ENCODE results near the gene ACADVL.
A peak's percentile ranks its signal among the peaks of the same experiment; 100 is the strongest.

The ACADVL gene

GRCh38 chr17:7251661-7252175, 32.0 kb downstream of the ACADVL start, which contains the start of gene CTDNEP1:
Gene CTDNEP1, minus strand, starts transcription at chr17:7251734. Its CDS starts 438 bp downstream, at chr17:7251296.
- Histone ChIP-seq H3K9ac (ENCODE audit: low read depth, low read length, poor library complexity) (peak within 1 kb of the TSS; percentile 97), H3K36me3 (replicated peaks in 1 of 2; ENCODE audit: control insufficient read depth in 2 of 2, insufficient read depth in 2 of 2, low read length in 2 of 2) (peaks cover 14 to 52% of the 10 kb centered on the region in 2 donors), H3K9me3 (replicated peaks in 1 of 2; ENCODE audit: control insufficient read depth in 2 of 2, insufficient read depth in 1 of 2, low read depth in 1 of 2, low read length in 2 of 2) (no peaks in the 10 kb centered on the region), H3K14ac (ENCODE audit: low read length) (no peak within 1 kb of the TSS), H2AFZ (ENCODE audit: low read length) (peak within 1 kb of the TSS; percentile 90), H4K91ac (ENCODE audit: low read depth, low read length, poor library complexity) (no peak within 1 kb of the TSS), H3K79me1 (ENCODE audit: low read depth, low read length) (peaks cover 17% of the 10 kb centered on the region), H3K4me1 (ENCODE audit: control insufficient read depth in 2 of 2, insufficient read depth in 1 of 2, low read depth in 1 of 2, low read length in 2 of 2) (peaks cover 11 to 13% of the 10 kb centered on the region in 2 donors), H3K27me3 (ENCODE audit: control insufficient read depth in 3 of 3, insufficient read depth in 3 of 3, low read depth in 1 of 3, low read length in 3 of 3) (no peaks in the 10 kb centered on the region), H3K4me3 (ENCODE audit: low read length in 2 of 2) (peak within 1 kb of the TSS; percentile 64 to 85), H4K8ac (ENCODE audit: low read depth, low read length) (no peak within 1 kb of the TSS), H2AK5ac (ENCODE audit: low read depth, low read length) (peak within 1 kb of the TSS; percentile 4), H2BK5ac (ENCODE audit: low read length) (peak within 1 kb of the TSS; percentile 90), H2BK12ac (ENCODE audit: low read length) (no peak within 1 kb of the TSS), H3K18ac (ENCODE audit: low read length) (peak within 1 kb of the TSS; percentile 99), H2BK120ac (ENCODE audit: low read depth, low read length) (no peak within 1 kb of the TSS), H3K4ac (ENCODE audit: low read length) (no peak within 1 kb of the TSS), H3K4me2 (ENCODE audit: insufficient read depth, low read length, poor library complexity, severe bottlenecking) (peak within 1 kb of the TSS; percentile 92), H3K23ac (ENCODE audit: low read depth, low read length, poor library complexity) (peak within 1 kb of the TSS; percentile 94), H3K27ac (replicated peaks; ENCODE audit: low read length) (peak within 1 kb of the TSS; percentile 99), H2BK15ac (ENCODE audit: low read length) (peak within 1 kb of the TSS; percentile 3)
- no peak for DNase-seq (ENCODE audit: low spot score)
- WGBS, 2 donors (ENCODE audit: extremely low coverage in 2 of 2, insufficient read length in 2 of 2, insufficient replicate concordance in 1 of 2), result no CpG with 5 or more reads among the region's 41 CpGs

- Histone ChIP-seq H2BK15ac (ENCODE audit: low read length) (peak within 1 kb of the TSS; percentile 3), H3K18ac (ENCODE audit: low read length) (peak within 1 kb of the TSS; percentile 99), H4K8ac (ENCODE audit: low read depth, low read length) (no peak within 1 kb of the TSS), H3K36me3 (replicated peaks in 1 of 2; ENCODE audit: control insufficient read depth in 2 of 2, insufficient read depth in 2 of 2, low read length in 2 of 2) (peaks cover 13 to 51% of the 10 kb centered on the region in 2 donors), H3K4me1 (ENCODE audit: control insufficient read depth in 2 of 2, insufficient read depth in 1 of 2, low read depth in 1 of 2, low read length in 2 of 2) (peaks cover 11 to 13% of the 10 kb centered on the region in 2 donors), H3K27me3 (ENCODE audit: control insufficient read depth in 3 of 3, insufficient read depth in 3 of 3, low read depth in 1 of 3, low read length in 3 of 3) (no peaks in the 10 kb centered on the region), H2BK5ac (ENCODE audit: low read length) (peak within 1 kb of the TSS; percentile 90), H2BK12ac (ENCODE audit: low read length) (no peak within 1 kb of the TSS), H3K79me1 (ENCODE audit: low read depth, low read length) (peaks cover 16% of the 10 kb centered on the region), H3K9me3 (replicated peaks in 1 of 2; ENCODE audit: control insufficient read depth in 2 of 2, insufficient read depth in 1 of 2, low read depth in 1 of 2, low read length in 2 of 2) (no peaks in the 10 kb centered on the region), H3K9ac (ENCODE audit: low read depth, low read length, poor library complexity) (peak within 1 kb of the TSS; percentile 97), H3K23ac (ENCODE audit: low read depth, low read length, poor library complexity) (peak within 1 kb of the TSS; percentile 94), H3K4me3 (ENCODE audit: low read length in 2 of 2) (peak within 1 kb of the TSS; percentile 64 to 85), H2AFZ (ENCODE audit: low read length) (peak within 1 kb of the TSS; percentile 90), H2AK5ac (ENCODE audit: low read depth, low read length) (peak within 1 kb of the TSS; percentile 4), H3K4me2 (ENCODE audit: insufficient read depth, low read length, poor library complexity, severe bottlenecking) (peak within 1 kb of the TSS; percentile 92), H3K27ac (replicated peaks; ENCODE audit: low read length) (peak within 1 kb of the TSS; percentile 99), H3K14ac (ENCODE audit: low read length) (no peak within 1 kb of the TSS), H4K91ac (ENCODE audit: low read depth, low read length, poor library complexity) (no peak within 1 kb of the TSS), H2BK120ac (ENCODE audit: low read depth, low read length) (no peak within 1 kb of the TSS), H3K4ac (ENCODE audit: low read length) (no peak within 1 kb of the TSS)
- no CpG with 5 or more reads among the region's 55 CpGs for WGBS, 2 donors (ENCODE audit: extremely low coverage in 2 of 2, insufficient read length in 2 of 2, insufficient replicate concordance in 1 of 2)
- peak; percentile 99 for DNase-seq (ENCODE audit: low spot score)
Measured at GRCh38 chr17:7252176-7253043, 32.7 kb downstream of the ACADVL start, which contains the start of gene ELP5. Gene ELP5, plus strand, starts transcription at chr17:7252215. Its CDS starts 336 bp downstream, at chr17:7252551.

GRCh38 chr17:7253082-7253481, 33.3 kb downstream of the ACADVL start:
- Histone ChIP-seq H3K23ac (ENCODE audit: low read depth, low read length, poor library complexity) (no peak overlapping the region), H4K91ac (ENCODE audit: low read depth, low read length, poor library complexity) (no peak overlapping the region), H3K9ac (ENCODE audit: low read depth, low read length, poor library complexity) (no peak overlapping the region), H2AFZ (ENCODE audit: low read length) (no peak overlapping the region), H2BK15ac (ENCODE audit: low read length) (no peak overlapping the region), H2BK120ac (ENCODE audit: low read depth, low read length) (no peak overlapping the region), H3K4me1 (ENCODE audit: control insufficient read depth in 2 of 2, insufficient read depth in 1 of 2, low read depth in 1 of 2, low read length in 2 of 2) (peaks cover 11 to 13% of the 10 kb centered on the region in 2 donors), H3K9me3 (replicated peaks in 1 of 2; ENCODE audit: control insufficient read depth in 2 of 2, insufficient read depth in 1 of 2, low read depth in 1 of 2, low read length in 2 of 2) (no peaks in the 10 kb centered on the region), H3K36me3 (replicated peaks in 1 of 2; ENCODE audit: control insufficient read depth in 2 of 2, insufficient read depth in 2 of 2, low read length in 2 of 2) (peaks cover 14 to 52% of the 10 kb centered on the region in 2 donors), H3K4me2 (ENCODE audit: insufficient read depth, low read length, poor library complexity, severe bottlenecking) (peak overlapping the region; percentile 83), H2BK12ac (ENCODE audit: low read length) (no peak overlapping the region), H3K4ac (ENCODE audit: low read length) (no peak overlapping the region), H3K79me1 (ENCODE audit: low read depth, low read length) (peaks cover 16% of the 10 kb centered on the region), H2AK5ac (ENCODE audit: low read depth, low read length) (no peak overlapping the region), H3K18ac (ENCODE audit: low read length) (no peak overlapping the region), H3K27ac (replicated peaks; ENCODE audit: low read length) (no peak overlapping the region), H2BK5ac (ENCODE audit: low read length) (no peak overlapping the region), H4K8ac (ENCODE audit: low read depth, low read length) (no peak overlapping the region), H3K4me3 (ENCODE audit: low read length in 2 of 2) (peak overlapping the region in 1 of 2 donors; percentile 64), H3K14ac (ENCODE audit: low read length) (no peak overlapping the region), H3K27me3 (ENCODE audit: control insufficient read depth in 3 of 3, insufficient read depth in 3 of 3, low read depth in 1 of 3, low read length in 3 of 3) (no peaks in the 10 kb centered on the region)
- WGBS, 2 donors (ENCODE audit: extremely low coverage in 2 of 2, insufficient read length in 2 of 2, insufficient replicate concordance in 1 of 2), result no CpG with 5 or more reads among the region's 5 CpGs
- no peak for DNase-seq (ENCODE audit: low spot score)

GRCh38 chr17:7254511-7254910, 34.8 kb downstream of the ACADVL start:
- H3K9me3 ChIP-seq (replicated peaks in 1 of 2; ENCODE audit: control insufficient read depth in 2 of 2, insufficient read depth in 1 of 2, low read depth in 1 of 2, low read length in 2 of 2), result no peaks in the 10 kb centered on the region
- H4K91ac ChIP-seq (ENCODE audit: low read depth, low read length, poor library complexity), result no peak overlapping the region
- no peak overlapping the region for H2AK5ac ChIP-seq (ENCODE audit: low read depth, low read length)
- no peak overlapping the region for H3K4ac ChIP-seq (ENCODE audit: low read length)
- H2BK12ac ChIP-seq (ENCODE audit: low read length), result no peak overlapping the region
- H3K18ac ChIP-seq (ENCODE audit: low read length), result no peak overlapping the region
- no peak for DNase-seq (ENCODE audit: low spot score)
- no peak overlapping the region for H3K4me3 ChIP-seq (ENCODE audit: low read length in 2 of 2)
- H2BK15ac ChIP-seq (ENCODE audit: low read length), result no peak overlapping the region
- H3K9ac ChIP-seq (ENCODE audit: low read depth, low read length, poor library complexity), result no peak overlapping the region
- H2BK120ac ChIP-seq (ENCODE audit: low read depth, low read length), result no peak overlapping the region
- H3K4me2 ChIP-seq (ENCODE audit: insufficient read depth, low read length, poor library complexity, severe bottlenecking), result no peak overlapping the region
- H3K14ac ChIP-seq (ENCODE audit: low read length), result no peak overlapping the region
- WGBS, 2 donors (ENCODE audit: extremely low coverage in 2 of 2, insufficient read length in 2 of 2, insufficient replicate concordance in 1 of 2), result no CpG with 5 or more reads among the region's 4 CpGs
- peaks cover 9% of the 10 kb centered on the region for H3K79me1 ChIP-seq (ENCODE audit: low read depth, low read length)
- peaks cover 11 to 13% of the 10 kb centered on the region in 2 donors for H3K4me1 ChIP-seq (ENCODE audit: control insufficient read depth in 2 of 2, insufficient read depth in 1 of 2, low read depth in 1 of 2, low read length in 2 of 2)
- H3K27ac ChIP-seq (replicated peaks; ENCODE audit: low read length), result no peak overlapping the region
- H3K27me3 ChIP-seq (ENCODE audit: control insufficient read depth in 3 of 3, insufficient read depth in 3 of 3, low read depth in 1 of 3, low read length in 3 of 3), result no peaks in the 10 kb centered on the region
- H3K36me3 ChIP-seq (replicated peaks in 1 of 2; ENCODE audit: control insufficient read depth in 2 of 2, insufficient read depth in 2 of 2, low read length in 2 of 2), result peaks cover 25 to 60% of the 10 kb centered on the region in 2 donors
- H4K8ac ChIP-seq (ENCODE audit: low read depth, low read length), result no peak overlapping the region
- H2AFZ ChIP-seq (ENCODE audit: low read length), result no peak overlapping the region
- H3K23ac ChIP-seq (ENCODE audit: low read depth, low read length, poor library complexity), result peak overlapping the region; percentile 22
- no peak overlapping the region for H2BK5ac ChIP-seq (ENCODE audit: low read length)

All from neuronal stem cell (in vitro differentiated cells).